Right lobe of liver (tissue), 6 donors: Measurements from ENCODE around the gene SIGLEC15. TPM values are rescaled to one million over a fixed set of nuclear protein-coding genes. Genes with fewer than 3 reads are reported as not detected.
A peak's percentile ranks its signal among the peaks of the same experiment; 100 is the strongest.

Source experiments
- ATAC-seq, 4 donors: fragments of 200-7000 bp; cut with Tn5 transposase; one replicate each; pipeline ENCODE4 v1.9.1; 2020; ENCODE audit warnings: mild to moderate bottlenecking in 4 of 4, moderate library complexity in 4 of 4
- DNase-seq, 3 donors: peaks; one replicate each; pipeline ENCODE4 v3.0.0-alpha.2; 2020
- H3K27ac ChIP-seq, 3 donors: fragments of 200-600 bp; one replicate each; pipeline ENCODE4 v1.8.0; 2022
- H3K27me3 ChIP-seq, 2 donors: fragments of 200-600 bp; one replicate each; pipeline ENCODE4 v1.8.0; 2022
- H3K36me3 ChIP-seq, 4 donors: fragments of 200-600 bp; sonication (generic) in 1 of 4; one replicate each; pipeline versions ENCODE4 v1.5.1 to v1.8.0; 2017 to 2022; ENCODE audit warnings: control low read depth in 1 of 4
- H3K4me1 ChIP-seq, 4 donors: fragments of 200-600 bp; sonication (generic) in 1 of 4; one replicate each; pipeline versions ENCODE4 v1.5.1 to v1.8.0; 2017 to 2022; ENCODE audit warnings: control low read depth in 1 of 4
- H3K4me3 ChIP-seq, 3 donors: fragments of 200-600 bp; one replicate each; pipeline ENCODE4 v1.8.0; 2022
- H3K9me3 ChIP-seq, 4 donors: fragments of 200-600 bp; sonication (generic) in 1 of 4; one replicate each; pipeline versions ENCODE4 v1.5.1 to v1.8.0; 2017 to 2022; ENCODE audit warnings: control low read depth in 1 of 4
- CTCF ChIP-seq, 4 donors: fragments of 200-600 bp in 3 of 4; fragments of 450-650 bp in 1 of 4; IDR thresholded peaks; one replicate each; pipeline versions ENCODE4 v1.5.1 to v1.8.0; 2016 to 2022; ENCODE audit warnings: antibody characterized with exemption in 4 of 4, mild to moderate bottlenecking in 2 of 4
- POLR2A ChIP-seq: fragments of 450-650 bp; IDR thresholded peaks from one replicate; pipeline ENCODE4 v1.6.1; 2017; ENCODE audit warnings: antibody characterized with exemption, mild to moderate bottlenecking
- WGBS: methylation state at CpG from one replicate; pipeline ENCODE4 v1.1.6; 2018; ENCODE audit warnings: low coverage, low lambda C conversion rate; ENCODE audit not compliant: insufficient coverage; ENCODE audit errors: missing lambda C conversion rate; 5-methylcytosine and 5-hydroxymethylcytosine counted together
- intact Hi-C, 2 donors: fragments of 100-400 bp; cut with DNase I; formaldehyde crosslinking; loops; one replicate each; pipeline versions ENCODE4 v1.11.2 to v1.14.1; 2022
- small RNA-seq, 2 experiments: library from RNA; depleted of rRNA; stranded (forward); fragments of <200 nt; gene quantifications; one replicate each; pipeline ENCODE3, GENCODE V24; 2016
- total RNA-seq, 6 experiments: library from RNA; depleted of rRNA in 2 of 6; stranded (reverse); fragments of >200 nt in 2 of 6; fragmentation: NEBNext Ultra II Directional in 3 of 6; extraction: Animal tissue kit (Norgen Biotek cat#: 25700) in 3 of 6; gene quantifications; one replicate each; pipeline versions ENCODE4 v1.1.0 to v1.2.4, GENCODE V29; 2016 to 2023
- donor health status: DM: no; HTN: yes; CAD: no.
- donor health status: DM: no; HTN: no; CAD: no.
- donor health status: DM: no; HTN: no; CAD: no.
- donor health status: DM: no; HTN: yes; CAD: no.
- donor health status: DM: no; HTN: yes; CAD: no.

Gene SIGLEC15
- total RNA-seq, 6 experiments from 2014 or later = 0.12 to 0.35 (median 0.19) TPM; not detected in 2

GRCh38 chr18:45890606-45891005, 65.1 kb downstream of the SIGLEC15 start:
- H3K36me3 ChIP-seq = peaks cover 0 to 18% (median 7%) of the 10 kb centered on the region in 4 donors
- H3K4me3 ChIP-seq = no peak overlapping the region
- TF ChIP-seq POLR2A (no peak), CTCF (IDR thresholded peaks at IDR 0.05) (no peak)
- H3K27ac ChIP-seq = no peak overlapping the region
- no peaks in the 10 kb centered on the region for H3K27me3 ChIP-seq
- intact Hi-C loops = no loop called here
- no peaks in the 10 kb centered on the region for H3K4me1 ChIP-seq
- DNase-seq (peak in 1 of 3 donors; percentile 27), ATAC-seq (peak; percentile 38 to 75 (median 61))
- no CpG with 5 or more reads among the region's 1 CpG for WGBS
- no peaks in the 10 kb centered on the region for H3K9me3 ChIP-seq

- Histone ChIP-seq H3K9me3 (no peaks in the 10 kb centered on the region), H3K4me3 (no peak overlapping the region), H3K4me1 (peaks cover 0 to 6% (median 0%) of the 10 kb centered on the region in 4 donors), H3K27ac (no peak overlapping the region), H3K27me3 (no peaks in the 10 kb centered on the region), H3K36me3 (peaks cover 0 to 13% (median 6%) of the 10 kb centered on the region in 4 donors)
- no peak for DNase-seq
- TF ChIP-seq CTCF (IDR thresholded peaks at IDR 0.05) = no peak
- no peak for TF ChIP-seq POLR2A
- peak in 1 of 4 donors; percentile 23 for ATAC-seq
- intact Hi-C loops = no loop called here
- WGBS = 68% methylated on average over 2 of the region's 2 CpGs
Measured at GRCh38 chr18:45891806-45892205, 66.3 kb downstream of the SIGLEC15 start.

Small RNAs within 50 kb of the gene (small RNA-seq; reads per million reads assigned to genes)
- 0 reads per million in 2 experiments for gene AC087685.1

Other genes starting within 250 kb of the SIGLEC15 start
- under 1 TPM in 3 of 6 experiments, not detected in 3; 0.04 to 0.10 (median 0.07) TPM for gene SLC14A2, start 210.2 kb upstream of the SIGLEC15 start, total RNA-seq
- gene SLC14A1, start 101.5 kb upstream of the SIGLEC15 start, total RNA-seq = 1 to 10 TPM in 3 of 6 experiments, under 1 TPM in 3; 0.26 to 1.9 (median 1.0) TPM
- 10 to 100 TPM; 11.6 to 15.2 (median 12.4) TPM for gene EPG5, start 141.7 kb downstream of the SIGLEC15 start, total RNA-seq
- gene PSTPIP2, start 246.6 kb downstream of the SIGLEC15 start, total RNA-seq = 10 to 100 TPM in 2 of 6 experiments, 1 to 10 TPM in 4; 4.0 to 15.2 (median 8.6) TPM